ENCODE results near the gene A4GALT.

Gene A4GALT

GRCh38 chr22:42702675-42703074 lies 18.0 kb downstream of the A4GALT start:
- no peak for TF ChIP-seq CTCF (IDR thresholded peaks at IDR 0.05)

- no peak for TF ChIP-seq CTCF (IDR thresholded peaks at IDR 0.05)
Measured at GRCh38 chr22:42701694-42702093, 19.0 kb downstream of the A4GALT start.

- no peak for TF ChIP-seq CTCF (IDR thresholded peaks at IDR 0.05)
Measured at GRCh38 chr22:42700901-42701300, 19.8 kb downstream of the A4GALT start.

- TF ChIP-seq CTCF (IDR thresholded peaks at IDR 0.05), result no peak
Measured at GRCh38 chr22:42700355-42700754, 20.3 kb downstream of the A4GALT start.

GRCh38 chr22:42699976-42700352 lies 20.7 kb downstream of the A4GALT start:
- no peak for TF ChIP-seq CTCF (IDR thresholded peaks at IDR 0.05)

- no peak for TF ChIP-seq CTCF (IDR thresholded peaks at IDR 0.05)
Measured at GRCh38 chr22:42699281-42699975, 21.2 kb downstream of the A4GALT start.

GRCh38 chr22:42697542-42698013 lies 23.1 kb downstream of the A4GALT start:
- no peak for TF ChIP-seq CTCF (IDR thresholded peaks at IDR 0.05)

All from LNCAP (cell line).